Activated CD4-positive, alpha-beta T cell treated with anti-CD3 and anti-CD28 coated beads for 48 hours (primary cell): Measurements from ENCODE around the gene HOXA11.
A peak's percentile ranks its signal among the peaks of the same experiment; 100 is the strongest.

Source experiments
- DNase-seq: peaks from one replicate; pipeline ENCODE4 v3.0.0-alpha.2; 2020

Gene HOXA11

DNA sequence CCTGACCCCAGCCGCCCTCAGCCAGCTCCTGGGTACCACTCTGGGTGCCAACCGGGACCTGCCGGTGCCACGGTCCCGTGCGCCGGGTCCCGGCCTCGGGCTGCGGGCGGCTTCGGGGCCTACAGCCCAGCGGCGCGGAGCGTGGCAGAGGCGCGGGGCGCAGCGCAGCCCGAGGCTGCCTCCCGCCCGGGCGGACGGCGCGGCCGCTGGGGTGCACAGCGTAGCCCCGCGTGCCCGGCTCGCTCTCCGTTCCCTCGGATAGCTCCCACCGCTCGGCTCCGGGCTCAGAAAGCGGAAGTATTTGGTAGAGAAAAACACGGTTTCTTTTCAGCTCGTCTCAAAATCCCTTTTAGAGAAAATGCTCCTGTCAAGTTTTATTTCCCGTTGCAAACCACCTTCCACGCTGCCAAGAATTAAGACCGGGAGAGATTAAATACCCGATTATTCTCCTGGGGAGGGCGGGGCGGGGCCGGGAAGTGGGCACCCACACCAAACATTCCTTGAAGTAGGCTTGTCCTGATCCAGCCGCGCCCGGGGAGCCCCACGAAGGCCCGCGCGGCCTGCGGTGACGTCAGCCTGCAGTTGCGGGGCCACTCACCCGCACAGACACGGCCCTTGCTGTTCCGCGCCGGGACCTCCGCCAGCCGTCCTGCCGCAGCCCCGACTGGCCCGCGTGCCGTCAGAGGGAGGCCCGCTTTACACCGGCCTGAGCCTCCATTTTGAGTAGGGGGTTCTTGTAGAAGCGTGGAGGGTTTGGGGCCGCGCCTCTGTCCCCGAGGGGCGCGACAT, 7.7 kb upstream of the HOXA11 start:
- no peak for DNase-seq

DNA sequence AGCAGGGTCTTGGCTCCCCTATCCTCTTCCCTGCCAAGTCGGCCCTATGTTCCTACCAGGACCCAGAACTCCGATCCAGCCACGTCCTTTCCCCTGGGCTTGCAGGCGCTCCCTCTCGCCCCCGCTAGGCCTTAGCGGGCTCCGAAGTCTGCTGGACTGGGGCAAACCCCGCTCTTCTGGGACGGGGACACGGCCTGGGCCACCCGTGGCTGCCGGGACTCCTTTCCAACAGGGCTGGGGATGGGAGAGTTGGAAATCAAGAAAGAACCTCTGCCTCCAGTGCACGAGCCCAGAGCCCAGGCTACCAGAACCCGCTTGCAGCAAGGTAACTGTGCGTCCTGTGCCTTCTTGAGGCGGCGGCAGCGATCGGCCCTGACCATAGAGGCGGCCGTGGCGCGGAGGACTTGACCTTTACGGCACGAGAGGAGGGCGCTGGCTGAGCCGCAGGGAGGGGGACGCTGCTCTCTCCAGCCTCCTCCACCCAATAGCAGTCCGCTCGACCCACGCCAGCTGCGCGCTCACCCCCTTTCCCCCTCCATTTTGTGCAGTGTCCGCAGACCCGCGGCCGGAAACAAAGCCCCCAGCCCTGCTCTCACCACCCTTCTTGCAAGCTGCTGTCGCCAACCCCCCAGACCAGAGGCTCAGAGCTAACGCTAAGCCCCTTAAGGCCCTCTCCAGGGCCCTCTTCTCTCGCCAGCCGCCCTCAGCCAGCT, 7.0 kb upstream of the HOXA11 start:
- DNase-seq, result no peak

- no peak for DNase-seq
Measured at GRCh38 chr7:27191161-27191731, 6.2 kb upstream of the HOXA11 start.

GRCh38 chr7:27189997-27190748, 5.1 kb upstream of the HOXA11 start:
- no peak for DNase-seq

DNA sequence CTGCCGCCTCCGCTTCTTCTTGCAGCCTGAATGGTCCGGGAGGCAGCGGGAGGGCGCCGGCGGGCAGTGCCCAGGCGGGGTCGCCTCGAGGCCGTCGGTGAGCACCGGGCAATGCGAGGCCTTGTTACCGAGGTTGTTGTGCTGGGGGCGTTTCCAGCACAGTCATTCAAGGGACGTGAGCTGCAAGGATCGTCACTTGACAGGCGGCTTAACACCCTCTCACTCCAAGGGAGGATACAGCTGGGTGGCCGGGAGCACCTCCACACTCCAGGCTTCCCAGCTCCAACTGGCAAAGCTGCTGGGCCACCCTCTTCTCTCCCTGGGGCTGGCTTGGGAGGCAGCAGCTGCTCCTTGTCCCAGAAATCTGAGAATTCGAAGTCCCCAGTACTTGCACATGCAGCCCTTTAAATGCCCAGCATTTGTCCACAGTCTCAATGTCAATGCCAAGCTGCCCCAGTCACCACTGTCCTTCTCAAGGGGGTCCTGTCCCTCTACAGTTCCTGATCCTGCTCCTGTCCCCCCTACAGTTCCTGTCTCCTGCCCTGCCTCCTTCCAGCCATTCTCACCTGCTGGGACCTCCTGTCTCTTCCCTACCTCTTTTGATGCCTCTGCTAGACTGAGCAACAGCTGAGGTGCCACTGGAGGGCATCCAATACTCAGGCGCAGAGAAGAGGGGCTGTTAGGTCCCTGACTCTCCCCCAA, 4.4 kb upstream of the HOXA11 start:
- no peak for DNase-seq

DNA sequence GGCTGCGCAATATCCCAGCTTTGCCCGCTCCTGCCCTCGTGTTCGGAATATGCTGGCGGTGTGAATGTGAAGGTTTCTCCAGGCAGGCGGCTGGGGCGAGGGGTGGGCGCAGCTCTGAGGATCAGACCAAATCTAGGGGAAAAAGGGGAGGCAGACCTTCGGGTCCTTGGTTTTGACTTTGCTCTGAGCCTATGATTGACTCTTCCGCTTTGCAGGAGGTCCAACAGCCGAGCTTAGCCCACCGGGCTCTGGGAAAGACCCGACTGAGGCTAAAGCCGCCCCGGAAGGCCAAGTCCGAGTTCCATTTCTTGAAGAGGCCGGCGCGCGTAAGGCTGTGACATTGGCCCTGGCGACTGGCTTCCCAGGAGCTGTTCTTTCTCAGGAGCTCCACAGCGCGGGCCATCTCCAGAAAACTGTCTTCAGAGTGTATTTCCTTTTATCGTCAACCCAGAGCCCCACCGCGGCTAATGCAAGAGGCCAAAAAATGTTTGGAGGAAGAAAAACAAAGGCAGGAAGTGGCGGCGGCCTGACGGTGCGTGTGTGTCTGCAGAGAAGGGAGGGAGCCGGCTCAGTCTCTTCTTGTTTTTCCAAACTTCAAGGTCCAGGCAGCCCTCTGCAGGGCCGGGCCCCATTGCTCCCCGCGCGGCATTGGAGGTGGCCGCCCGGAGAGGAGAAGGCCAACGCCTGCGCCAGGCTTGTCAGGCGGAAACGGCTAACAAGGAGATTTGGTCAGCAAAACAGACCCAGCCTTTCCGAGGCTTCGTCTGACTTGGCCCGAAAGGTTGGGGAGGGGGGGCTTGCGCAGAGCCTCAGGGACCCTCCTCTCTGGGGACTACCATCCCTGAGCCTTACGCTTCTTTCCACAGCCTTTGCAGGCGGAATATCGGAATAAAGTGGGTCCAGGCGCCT, 3.6 kb upstream of the HOXA11 start:
- DNase-seq, result no peak

DNA sequence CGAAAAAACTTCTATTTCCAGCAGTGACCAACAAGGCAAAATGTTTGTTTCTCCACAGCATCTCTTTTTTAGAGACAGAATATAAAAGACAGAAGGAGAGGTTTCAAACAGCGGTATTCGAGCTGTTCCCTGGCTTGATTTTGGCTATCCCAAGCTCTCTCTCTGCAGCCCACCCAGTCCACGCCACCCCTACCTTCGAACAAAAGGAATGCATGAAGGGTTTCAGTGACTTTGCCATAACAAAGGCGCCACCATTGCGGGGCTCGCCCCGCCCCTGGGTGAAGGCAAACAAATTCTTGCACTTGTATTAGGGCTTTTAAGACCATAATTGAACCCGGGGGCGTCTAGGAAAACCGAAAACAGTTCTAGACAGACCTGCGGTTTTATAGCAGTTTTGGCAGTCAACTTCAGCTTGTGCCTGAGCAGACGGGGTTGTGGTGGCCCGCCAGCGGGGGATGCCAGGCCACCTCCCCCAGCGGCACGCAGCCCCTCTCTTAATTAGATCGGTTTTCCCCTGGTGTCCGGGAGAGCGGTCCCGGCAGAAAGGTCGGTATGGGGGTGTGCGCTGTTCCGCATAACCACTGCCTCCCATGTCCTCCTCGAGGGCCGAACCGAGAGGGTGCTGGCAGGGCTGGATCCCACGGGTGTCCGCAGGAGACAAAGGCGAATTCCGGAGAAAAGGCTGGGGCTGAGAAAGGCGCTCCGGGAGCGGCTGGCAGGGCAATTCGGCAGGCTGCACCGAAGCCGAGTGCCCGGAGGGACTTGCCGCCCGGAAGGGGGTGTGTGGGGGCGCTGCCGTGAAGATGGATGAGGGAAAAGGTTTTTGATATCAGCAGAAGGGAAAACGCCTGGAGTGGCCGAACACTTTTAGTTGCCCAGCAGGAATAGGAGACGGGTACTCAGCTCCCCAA, 2.7 kb upstream of the HOXA11 start:
- DNase-seq, result no peak

- DNase-seq, result no peak
Measured at GRCh38 chr7:27186668-27187474, 1.8 kb upstream of the HOXA11 start.

GRCh38 chr7:27185854-27186667, 1.0 kb upstream of the HOXA11 start:
- no peak for DNase-seq

GRCh38 chr7:27184337-27185012, 557 bp downstream of the HOXA11 start:
- DNase-seq, result no peak

GRCh38 chr7:27183682-27184336, 1.2 kb downstream of the HOXA11 start:
- DNase-seq, result no peak

DNA sequence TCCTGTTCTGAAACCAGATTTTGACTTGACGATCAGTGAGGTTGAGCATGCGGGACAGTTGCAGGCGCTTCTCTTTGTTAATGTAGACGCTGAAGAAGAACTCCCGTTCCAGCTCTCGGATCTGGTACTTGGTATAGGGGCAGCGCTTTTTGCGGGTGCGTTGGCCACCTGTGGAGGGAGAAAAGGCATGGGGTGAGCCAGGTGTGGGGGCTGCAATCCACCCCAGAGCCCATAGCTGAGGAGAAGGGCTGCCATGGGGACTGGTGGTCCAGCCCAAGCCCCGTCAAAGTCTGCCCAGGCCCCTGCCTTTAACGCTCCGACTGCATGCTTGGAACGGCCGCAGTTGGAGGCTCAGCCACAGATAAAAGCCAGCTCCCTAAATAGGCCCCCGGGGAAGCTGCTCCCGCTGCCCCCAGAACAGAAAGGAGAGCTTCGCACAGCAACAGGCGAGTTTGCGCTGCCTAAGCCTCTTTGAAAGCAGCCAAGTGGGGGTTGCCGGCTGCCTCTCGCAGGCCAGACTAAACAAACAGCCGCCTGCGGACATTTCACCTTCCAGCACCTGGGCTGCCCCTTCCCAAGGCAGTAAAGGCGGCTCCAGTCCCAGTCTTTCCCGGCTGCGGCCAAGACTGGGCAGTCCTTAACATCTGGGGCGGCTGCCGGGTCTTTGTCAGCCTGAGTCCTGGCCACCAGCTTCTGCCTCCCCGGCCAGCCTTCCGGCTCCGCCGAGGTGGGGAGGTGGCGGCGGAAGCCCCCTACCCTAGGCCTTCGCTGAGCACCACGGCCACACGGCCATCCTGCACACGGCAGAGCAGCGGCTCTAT, 2.0 kb downstream of the HOXA11 start:
- DNase-seq, result peak; percentile 3

GRCh38 chr7:27182285-27182841, 2.7 kb downstream of the HOXA11 start:
- no peak for DNase-seq

DNA sequence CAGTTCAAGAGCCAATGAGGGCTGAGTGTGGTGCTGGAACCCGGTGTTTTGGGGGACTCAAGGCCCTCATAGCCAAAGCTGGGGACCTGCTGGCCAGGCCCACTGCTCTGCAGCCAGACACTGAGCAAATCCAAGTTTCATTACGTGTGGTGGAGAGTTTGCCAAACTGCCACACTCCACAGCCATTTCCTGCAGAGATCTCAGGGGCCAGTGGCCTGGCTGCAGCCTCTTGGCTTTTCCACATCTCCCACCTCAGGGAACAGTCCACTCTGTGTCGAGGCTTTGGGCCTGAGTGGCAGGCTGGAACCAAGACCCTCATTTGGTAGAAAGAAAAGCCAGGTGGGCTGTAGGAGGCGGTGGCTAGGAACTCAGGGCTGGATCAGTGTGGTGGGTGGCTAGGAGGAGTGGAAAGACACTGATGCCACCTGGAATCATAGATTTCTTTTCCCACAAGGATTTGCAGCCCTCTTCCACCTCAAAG, 3.2 kb downstream of the HOXA11 start:
- no peak for DNase-seq

DNA sequence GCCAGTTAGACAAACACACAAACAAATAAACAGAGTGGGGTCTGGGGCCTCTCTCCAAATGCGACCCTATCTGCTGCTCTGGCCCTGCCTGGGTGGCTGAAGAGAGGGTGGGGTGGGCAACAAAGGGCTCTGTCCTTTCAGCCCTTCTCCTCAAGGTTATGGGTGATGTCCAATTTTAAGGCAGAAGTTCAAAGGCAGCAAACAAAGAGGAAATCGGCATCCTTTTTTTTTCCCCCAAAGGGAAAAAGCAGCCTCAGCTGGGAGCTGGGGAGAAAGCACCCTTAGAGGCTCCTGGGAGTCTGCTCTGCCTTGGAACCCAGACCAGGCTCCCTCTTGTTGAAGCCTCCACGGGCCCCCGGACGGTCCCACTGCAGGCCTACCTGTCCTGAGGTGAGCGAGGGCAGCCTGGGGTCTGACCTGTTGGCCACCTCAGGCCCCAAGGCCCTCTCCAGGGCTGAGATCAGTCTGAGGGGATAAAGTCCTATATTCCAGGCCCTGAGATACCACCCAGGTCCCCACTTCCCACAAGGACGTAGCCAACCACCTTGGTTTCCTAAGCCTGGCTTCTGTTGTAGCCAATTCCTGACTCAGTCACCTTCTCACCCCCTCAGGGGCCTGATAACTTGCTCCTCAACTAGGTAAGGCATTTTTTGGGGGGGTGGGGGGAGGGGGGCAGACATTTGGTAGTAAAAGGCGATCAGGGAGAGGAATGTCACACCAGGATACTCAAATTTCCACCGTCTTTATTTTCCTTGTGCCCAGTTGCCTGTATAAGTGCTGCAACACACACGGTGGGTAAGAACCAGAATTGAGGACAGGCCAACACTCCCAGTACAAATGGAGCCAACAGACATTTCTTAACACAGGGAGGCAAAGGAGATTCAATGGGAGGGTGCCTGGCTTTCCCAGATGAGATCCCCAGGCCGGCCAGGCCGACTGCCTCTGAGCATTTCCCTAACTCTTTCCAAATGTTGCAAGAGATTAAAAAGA, 4.3 kb downstream of the HOXA11 start:
- no peak for DNase-seq
